KMS-11 (cell line): Measurements from ENCODE around the gene NR2C1.

Experiments used
- H2AFZ ChIP-seq: fragments of 200-600 bp; sonication (generic); 2 replicates; pipeline ENCODE4 v1.6.1; 2016; ENCODE audit warnings: antibody characterized with exemption, mixed run types, low read depth
- H3K27ac ChIP-seq: fragments of 200-600 bp; sonication (generic); 2 replicates; pipeline ENCODE4 v1.6.1; 2016; ENCODE audit warnings: mild to moderate bottlenecking, mixed run types
- H3K27me3 ChIP-seq: fragments of 200-600 bp; sonication (generic); 2 replicates; pipeline ENCODE4 v1.6.1; 2017; ENCODE audit warnings: mild to moderate bottlenecking, low read depth, mixed run types, moderate library complexity; ENCODE audit not compliant: insufficient read depth
- H3K36me3 ChIP-seq: fragments of 200-600 bp; sonication (generic); 2 replicates; pipeline ENCODE4 v1.6.1; 2017; ENCODE audit warnings: mild to moderate bottlenecking, mixed run types; ENCODE audit not compliant: insufficient read depth
- H3K4me1 ChIP-seq: fragments of 200-600 bp; sonication (generic); 2 replicates; pipeline ENCODE4 v1.6.1; 2016; ENCODE audit warnings: mild to moderate bottlenecking, low read depth, mixed run types; ENCODE audit not compliant: poor library complexity, severe bottlenecking
- H3K4me2 ChIP-seq: fragments of 200-600 bp; sonication (generic); 2 replicates; pipeline ENCODE4 v1.7.0; 2016; ENCODE audit warnings: mild to moderate bottlenecking, mixed run types
- H3K4me3 ChIP-seq: fragments of 200-600 bp; sonication (generic); IDR thresholded peaks from 2 replicates; pipeline ENCODE4 v1.6.1; 2017; ENCODE audit warnings: low read depth, low read length, mixed read lengths; ENCODE audit not compliant: insufficient read depth
- H3K79me2 ChIP-seq: fragments of 200-600 bp; sonication (generic); 2 replicates; pipeline ENCODE4 v1.6.1; 2016; ENCODE audit warnings: low read depth, mixed run types; ENCODE audit not compliant: insufficient read depth
- H3K9ac ChIP-seq: fragments of 200-600 bp; sonication (generic); 2 replicates; pipeline ENCODE4 v1.6.1; 2016; ENCODE audit warnings: mild to moderate bottlenecking, mixed run types
- H4K20me1 ChIP-seq: fragments of 200-600 bp; sonication (generic); 2 replicates; pipeline ENCODE4 v1.6.1; 2016; ENCODE audit warnings: mild to moderate bottlenecking, mixed run types; ENCODE audit not compliant: insufficient read depth
- TF ChIP-seq, protein P1 (sequence below): fragments of 200-600 bp; sonication (generic); conservative IDR thresholded peaks from 2 replicates; pipeline ENCODE4 v1.6.1; 2017; ENCODE audit warnings: low read depth, mild to moderate bottlenecking, antibody characterized with exemption, low read length, moderate library complexity, mixed read lengths

NR2C1 gene

GRCh38 chr12:95116773-95117172, 43.4 kb upstream of the NR2C1 start:
- Histone ChIP-seq H3K9ac (no peak overlapping the region), H3K4me1 (peaks cover 11% of the 10 kb centered on the region), H3K27me3 (no peaks in the 10 kb centered on the region), H4K20me1 (no peaks in the 10 kb centered on the region), H3K36me3 (no peaks in the 10 kb centered on the region), H3K27ac (no peak overlapping the region), H3K4me2 (no peak overlapping the region), H3K79me2 (no peaks in the 10 kb centered on the region), H3K4me3 (no peak overlapping the region), H2AFZ (no peak overlapping the region)
- TF ChIP-seq, protein P1, sequence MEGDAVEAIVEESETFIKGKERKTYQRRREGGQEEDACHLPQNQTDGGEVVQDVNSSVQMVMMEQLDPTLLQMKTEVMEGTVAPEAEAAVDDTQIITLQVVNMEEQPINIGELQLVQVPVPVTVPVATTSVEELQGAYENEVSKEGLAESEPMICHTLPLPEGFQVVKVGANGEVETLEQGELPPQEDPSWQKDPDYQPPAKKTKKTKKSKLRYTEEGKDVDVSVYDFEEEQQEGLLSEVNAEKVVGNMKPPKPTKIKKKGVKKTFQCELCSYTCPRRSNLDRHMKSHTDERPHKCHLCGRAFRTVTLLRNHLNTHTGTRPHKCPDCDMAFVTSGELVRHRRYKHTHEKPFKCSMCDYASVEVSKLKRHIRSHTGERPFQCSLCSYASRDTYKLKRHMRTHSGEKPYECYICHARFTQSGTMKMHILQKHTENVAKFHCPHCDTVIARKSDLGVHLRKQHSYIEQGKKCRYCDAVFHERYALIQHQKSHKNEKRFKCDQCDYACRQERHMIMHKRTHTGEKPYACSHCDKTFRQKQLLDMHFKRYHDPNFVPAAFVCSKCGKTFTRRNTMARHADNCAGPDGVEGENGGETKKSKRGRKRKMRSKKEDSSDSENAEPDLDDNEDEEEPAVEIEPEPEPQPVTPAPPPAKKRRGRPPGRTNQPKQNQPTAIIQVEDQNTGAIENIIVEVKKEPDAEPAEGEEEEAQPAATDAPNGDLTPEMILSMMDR, result no peak

- H3K4me2 ChIP-seq, result no peak overlapping the region
- H3K27me3 ChIP-seq, result no peaks in the 10 kb centered on the region
- H3K4me1 ChIP-seq, result peaks cover 11% of the 10 kb centered on the region
- H3K36me3 ChIP-seq, result no peaks in the 10 kb centered on the region
- H3K4me3 ChIP-seq, result no peak overlapping the region
- H4K20me1 ChIP-seq, result no peaks in the 10 kb centered on the region
- TF ChIP-seq, protein P1, result no peak
- no peak overlapping the region for H3K27ac ChIP-seq
- H3K79me2 ChIP-seq, result no peaks in the 10 kb centered on the region
- H3K9ac ChIP-seq, result no peak overlapping the region
- H2AFZ ChIP-seq, result no peak overlapping the region
Observed at GRCh38 chr12:95116341-95116740, 42.9 kb upstream of the NR2C1 start.

- TF ChIP-seq, protein P1, result no peak
- Histone ChIP-seq H3K9ac (no peak overlapping the region), H3K4me2 (no peak overlapping the region), H3K27me3 (no peaks in the 10 kb centered on the region), H2AFZ (no peak overlapping the region), H3K36me3 (no peaks in the 10 kb centered on the region), H4K20me1 (no peaks in the 10 kb centered on the region), H3K4me3 (no peak overlapping the region), H3K4me1 (peaks cover 11% of the 10 kb centered on the region), H3K79me2 (no peaks in the 10 kb centered on the region), H3K27ac (no peak overlapping the region)
Observed at GRCh38 chr12:95115641-95116040, 42.2 kb upstream of the NR2C1 start.

DNA sequence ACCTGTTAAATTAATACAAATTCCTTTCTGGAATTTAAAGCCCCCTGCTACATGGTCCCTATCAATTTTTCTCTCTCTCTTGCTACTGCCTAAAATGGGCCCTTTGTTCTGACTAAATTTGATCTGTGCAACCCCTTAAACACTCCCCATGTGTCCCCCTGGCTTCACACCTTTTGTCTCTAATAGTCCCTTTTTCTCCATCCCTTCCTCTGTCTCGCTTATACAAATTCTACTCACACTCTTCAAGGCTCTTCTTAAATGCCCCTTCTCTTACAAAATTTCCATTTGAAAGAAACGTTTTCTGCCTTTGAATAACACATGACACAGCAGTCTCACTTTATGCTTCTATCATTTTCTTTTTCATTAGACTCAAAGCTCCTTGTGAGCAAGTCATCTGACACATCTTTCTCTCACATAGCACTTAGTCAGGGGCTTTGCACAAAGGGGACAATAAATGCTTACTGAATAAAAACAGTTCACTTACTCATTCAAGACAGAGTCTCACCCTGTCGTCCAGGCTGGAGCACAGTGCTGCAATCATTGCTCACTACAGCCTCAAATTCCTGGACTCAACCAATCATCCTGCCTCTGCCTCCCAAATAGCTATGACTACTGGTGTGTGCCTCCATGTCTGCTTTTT, 41.5 kb upstream of the NR2C1 start:
- Histone ChIP-seq H3K36me3 (no peaks in the 10 kb centered on the region), H3K4me1 (peaks cover 11% of the 10 kb centered on the region), H3K27me3 (no peaks in the 10 kb centered on the region), H3K27ac (no peak overlapping the region), H3K9ac (no peak overlapping the region), H3K79me2 (no peaks in the 10 kb centered on the region), H2AFZ (no peak overlapping the region), H3K4me2 (no peak overlapping the region), H4K20me1 (no peaks in the 10 kb centered on the region), H3K4me3 (no peak overlapping the region)
- TF ChIP-seq, protein P1, result no peak
